H9 (cell line): ENCODE measurements around the gene TCF4. TPM values are rescaled to one million over a fixed set of nuclear protein-coding genes. Genes with fewer than 3 reads are reported as not detected.

Source experiments
- DNase-seq: peaks from one replicate; pipeline ENCODE4 v3.0.0-alpha.2; 2017
- H2AFZ ChIP-seq: one replicate; pipeline ENCODE4 v1.6.1; 2013; ENCODE audit warnings: mild to moderate bottlenecking, low read length, control low read depth, moderate library complexity
- H2AK5ac ChIP-seq: 2 replicates; pipeline ENCODE4 v1.6.1; 2013; ENCODE audit warnings: low read length, control low read depth, mixed read lengths; ENCODE audit not compliant: insufficient read length
- H2BK120ac ChIP-seq: one replicate; pipeline ENCODE4 v1.6.1; 2013; ENCODE audit warnings: low read depth, mild to moderate bottlenecking, low read length, control low read depth, inconsistent platforms; ENCODE audit not compliant: poor library complexity, severe bottlenecking
- H2BK12ac ChIP-seq: 2 replicates; pipeline ENCODE4 v1.6.1; 2013; ENCODE audit warnings: low read length, control low read depth, mixed read lengths, low read depth; ENCODE audit not compliant: insufficient read length
- H2BK15ac ChIP-seq: 2 replicates; pipeline ENCODE4 v1.6.1; 2013; ENCODE audit warnings: low read depth, low read length, control low read depth
- H2BK20ac ChIP-seq: one replicate; pipeline ENCODE4 v1.6.1; 2013; ENCODE audit warnings: low read depth, mild to moderate bottlenecking, low read length, control low read depth, inconsistent platforms; ENCODE audit not compliant: poor library complexity, severe bottlenecking
- H2BK5ac ChIP-seq: 2 replicates; pipeline ENCODE4 v1.6.1; 2013; ENCODE audit warnings: low read length, control low read depth, mixed read lengths; ENCODE audit not compliant: insufficient read length
- H3K14ac ChIP-seq: 2 replicates; pipeline ENCODE4 v1.6.1; 2013; ENCODE audit warnings: low read length, control low read depth; ENCODE audit not compliant: insufficient read depth
- H3K18ac ChIP-seq: 2 replicates; pipeline ENCODE4 v1.6.1; 2013; ENCODE audit warnings: low read depth, mild to moderate bottlenecking, mixed read lengths, low read length, control low read depth; ENCODE audit not compliant: insufficient read length
- H3K23ac ChIP-seq: 2 replicates; pipeline ENCODE4 v1.6.1; 2013; ENCODE audit warnings: low read length, control low read depth, mixed read lengths, low read depth; ENCODE audit not compliant: insufficient read length
- H3K23me2 ChIP-seq: 2 replicates; pipeline ENCODE4 v1.6.1; 2013; ENCODE audit warnings: low read depth, mild to moderate bottlenecking, mixed read lengths, low read length, control low read depth; ENCODE audit not compliant: insufficient read length, poor library complexity, severe bottlenecking
- H3K27ac ChIP-seq: 2 replicates; pipeline ENCODE4 v1.5.1; 2013; ENCODE audit warnings: low read length, control low read depth, mixed read lengths, low read depth; ENCODE audit not compliant: insufficient read length
- H3K27me3 ChIP-seq: 2 replicates; pipeline ENCODE4 v1.6.1; 2013; ENCODE audit warnings: low read length, control low read depth, inconsistent platforms; ENCODE audit not compliant: insufficient read depth
- H3K4ac ChIP-seq: 2 replicates; pipeline ENCODE4 v1.6.1; 2013; ENCODE audit warnings: low read depth, mild to moderate bottlenecking, control low read depth, inconsistent platforms, low read length, moderate library complexity
- H3K4me1 ChIP-seq: 2 replicates; pipeline ENCODE4 v1.6.1; 2013; ENCODE audit warnings: low read length, control low read depth, inconsistent platforms; ENCODE audit not compliant: insufficient read depth
- H3K4me2 ChIP-seq: 2 replicates; pipeline ENCODE4 v1.6.1; 2013; ENCODE audit warnings: low read length, control low read depth, mixed read lengths; ENCODE audit not compliant: insufficient read length, insufficient read depth
- H3K56ac ChIP-seq: 2 replicates; pipeline ENCODE4 v1.6.1; 2013; ENCODE audit warnings: low read depth, mild to moderate bottlenecking, mixed read lengths, low read length, control low read depth; ENCODE audit not compliant: insufficient read length
- H3K79me1 ChIP-seq: 2 replicates; pipeline ENCODE4 v1.6.1; 2013; ENCODE audit warnings: low read depth, mild to moderate bottlenecking, moderate library complexity, low read length, control low read depth, inconsistent platforms; ENCODE audit not compliant: insufficient read depth, poor library complexity, severe bottlenecking
- H3K79me2 ChIP-seq: 2 replicates; pipeline ENCODE4 v1.6.1; 2013; ENCODE audit warnings: low read length, control low read depth, inconsistent platforms; ENCODE audit not compliant: insufficient read depth
- H3K9ac ChIP-seq: 2 replicates; pipeline ENCODE4 v1.6.1; 2013; ENCODE audit warnings: low read length, control low read depth, mixed read lengths; ENCODE audit not compliant: insufficient read length; ENCODE audit errors: extremely low read depth
- H3K9me3 ChIP-seq: one replicate; pipeline ENCODE4 v1.6.1; 2013; ENCODE audit warnings: low read depth, low read length, inconsistent platforms; ENCODE audit not compliant: control insufficient read depth
- H3T11ph ChIP-seq: one replicate; pipeline ENCODE4 v1.6.1; 2013; ENCODE audit warnings: mild to moderate bottlenecking, low read length, control low read depth, inconsistent platforms
- H4K20me1 ChIP-seq: one replicate; pipeline ENCODE4 v1.6.1; 2013; ENCODE audit not compliant: control insufficient read depth, insufficient read length, insufficient read depth
- H4K5ac ChIP-seq: 2 replicates; pipeline ENCODE4 v1.6.1; 2013; ENCODE audit warnings: low read depth, mild to moderate bottlenecking, mixed read lengths, low read length, control low read depth; ENCODE audit not compliant: insufficient read length
- H4K8ac ChIP-seq: replicated peaks from 2 replicates; pipeline ENCODE4 v1.6.1; 2013; ENCODE audit warnings: low read length, control low read depth, mixed read lengths, low read depth; ENCODE audit not compliant: insufficient read length
- H4K91ac ChIP-seq: 2 replicates; pipeline ENCODE4 v1.6.1; 2013; ENCODE audit warnings: low read depth, mild to moderate bottlenecking, moderate library complexity, mixed read lengths, low read length, control low read depth; ENCODE audit not compliant: insufficient read length
- H3K27ac Mint-ChIP-seq, 3 experiments: 2 replicates in 2 of 3; 3 replicates in 1 of 3; pipeline ENCODE4 v1.8.0; 2020 to 2021; ENCODE audit warnings: mixed read lengths in 3 of 3, mild to moderate bottlenecking in 1 of 3, moderate library complexity in 1 of 3
- H3K27me3 Mint-ChIP-seq: 2 replicates; pipeline ENCODE4 v1.8.0; 2021; ENCODE audit warnings: low read depth, mild to moderate bottlenecking, moderate library complexity, mixed read lengths
- H3K36me3 Mint-ChIP-seq, 3 experiments: 2 replicates in 2 of 3; 3 replicates in 1 of 3; pipeline ENCODE4 v1.8.0; 2020 to 2021; ENCODE audit warnings: low read depth in 3 of 3, mixed read lengths in 3 of 3; ENCODE audit not compliant: insufficient read depth in 1 of 3
- H3K4me1 Mint-ChIP-seq, 2 experiments: 2 replicates each; pipeline ENCODE4 v1.8.0; 2020; ENCODE audit warnings: mixed read lengths in 2 of 2
- H3K4me3 Mint-ChIP-seq, 2 experiments: 2 replicates in 1 of 2; 3 replicates in 1 of 2; pipeline ENCODE4 v1.8.0; 2020 to 2021; ENCODE audit warnings: mild to moderate bottlenecking in 2 of 2, mixed read lengths in 2 of 2, moderate library complexity in 1 of 2
- H3K9me3 Mint-ChIP-seq, 2 experiments: 2 replicates in 1 of 2; 3 replicates in 1 of 2; pipeline ENCODE4 v1.8.0; 2020; ENCODE audit warnings: mild to moderate bottlenecking in 2 of 2, mixed read lengths in 2 of 2, moderate library complexity in 1 of 2
- CTCF ChIP-seq: fragments of 200-600 bp; sonication (generic); conservative IDR thresholded peaks from 3 replicates; pipeline ENCODE4 v1.8.0; 2021; ENCODE audit warnings: antibody characterized with exemption, mild to moderate bottlenecking
- WGBS: extraction: QIAGEN DNeasy Blood & Tissue Kit; methylation state at CpG from one replicate; pipeline ENCODE4 v1.1.7; 2013; ENCODE audit warnings: missing lambda C conversion rate, low lambda C conversion rate, mixed read lengths; ENCODE audit not compliant: insufficient read length; ENCODE audit errors: extremely low coverage; 5-methylcytosine and 5-hydroxymethylcytosine counted together
- total RNA-seq: library from RNA; stranded (reverse); gene quantifications from 2 replicates; pipeline ENCODE4 v1.2.1, GENCODE V29; 2021

TCF4 gene
- total RNA-seq, 1 experiment from 2014 or later = 99.4 TPM

GRCh38 chr18:55374741-55375140, 213.3 kb downstream of the TCF4 start:
- Histone ChIP-seq H3K9ac (no peak overlapping the region), H3K4me1 (no peaks in the 10 kb centered on the region), H2BK120ac (no peak overlapping the region), H2BK20ac (no peak overlapping the region), H3K23ac (no peak overlapping the region), H2BK12ac (no peak overlapping the region), H3K14ac (no peak overlapping the region), H3K79me1 (peaks cover 5% of the 10 kb centered on the region), H3K4ac (no peak overlapping the region), H3K27ac (no peak overlapping the region), H3K56ac (no peak overlapping the region), H2AFZ (no peak overlapping the region), H3T11ph (no peak overlapping the region), H3K4me2 (no peak overlapping the region), H4K20me1 (no peaks in the 10 kb centered on the region), H4K5ac (no peak overlapping the region), H2BK5ac (no peak overlapping the region), H3K9me3 (no peaks in the 10 kb centered on the region), H2BK15ac (no peak overlapping the region), H4K8ac (no peak overlapping the region), H3K23me2 (no peaks in the 10 kb centered on the region), H3K18ac (no peak overlapping the region), H4K91ac (no peak overlapping the region), H2AK5ac (no peak overlapping the region), H3K79me2 (no peaks in the 10 kb centered on the region; the same call in 1 of the 2 replicates), H3K27me3 (no peaks in the 10 kb centered on the region)
- H3K36me3 Mint-ChIP-seq = peaks cover 17 to 26% (median 24%) of the 10 kb centered on the region in 3 experiments
- H3K27ac Mint-ChIP-seq = no peak overlapping the region
- H3K4me3 Mint-ChIP-seq = no peak overlapping the region
- peaks cover 0 to 6% of the 10 kb centered on the region in 2 experiments; a peak in 3 of 4 replicates for H3K4me1 Mint-ChIP-seq
- no peak for TF ChIP-seq CTCF
- H3K27me3 Mint-ChIP-seq = no peaks in the 10 kb centered on the region
- WGBS = no CpG with 5 or more reads among the region's 1 CpG
- DNase-seq = no peak
- H3K9me3 Mint-ChIP-seq = peaks cover 3 to 8% of the 10 kb centered on the region in 2 experiments; a peak in 3 of 5 replicates
